Chondrocyte (in vitro differentiated cells): ENCODE measurements around the gene SH3PXD2A. TPM values are rescaled to one million over a fixed set of nuclear protein-coding genes. Genes with fewer than 3 reads are reported as not detected.

Experiments
- DNase-seq: peaks from one replicate; pipeline ENCODE4 v3.0.0; 2021; ENCODE audit warnings: mixed read lengths, low spot score
- H3K27ac Mint-ChIP-seq: one replicate; pipeline ENCODE4 v1.8.0; 2021; ENCODE audit warnings: mild to moderate bottlenecking, moderate library complexity, mixed read lengths; ENCODE audit not compliant: unreplicated experiment
- H3K27me3 Mint-ChIP-seq: 2 replicates; pipeline ENCODE4 v1.8.0; 2021; ENCODE audit warnings: low read depth, mixed read lengths
- H3K36me3 Mint-ChIP-seq: 2 replicates; pipeline ENCODE4 v1.8.0; 2021; ENCODE audit warnings: low read depth, mixed read lengths
- H3K4me1 Mint-ChIP-seq: 2 replicates; pipeline ENCODE4 v1.8.0; 2021; ENCODE audit warnings: low read depth, mild to moderate bottlenecking, mixed read lengths
- H3K4me3 Mint-ChIP-seq: one replicate; pipeline ENCODE4 v1.8.0; 2021; ENCODE audit warnings: mild to moderate bottlenecking, moderate library complexity, mixed read lengths; ENCODE audit not compliant: unreplicated experiment
- H3K9me3 Mint-ChIP-seq: 2 replicates; pipeline ENCODE4 v1.8.0; 2021; ENCODE audit warnings: low read depth, mixed read lengths
- CTCF ChIP-seq: fragments of 200-600 bp; sonication (generic); IDR thresholded peaks from 2 replicates; pipeline ENCODE4 v1.5.0; 2021; ENCODE audit warnings: antibody characterized with exemption, mild to moderate bottlenecking, moderate library complexity
- total RNA-seq: library from RNA; stranded (reverse); gene quantifications from 3 replicates; pipeline ENCODE4 v1.2.1, GENCODE V29; 2021

The SH3PXD2A gene
- total RNA-seq, 1 donor from 2014 or later, result 46.0 TPM

- H3K4me3 Mint-ChIP-seq, result no peak overlapping the region
- H3K36me3 Mint-ChIP-seq, result no peaks in the 10 kb centered on the region
- no peak overlapping the region for H3K27ac Mint-ChIP-seq
- H3K27me3 Mint-ChIP-seq, result no peaks in the 10 kb centered on the region
- no peak for DNase-seq
- TF ChIP-seq CTCF, result no peak
- peaks cover 19% of the 10 kb centered on the region for H3K4me1 Mint-ChIP-seq
- no peaks in the 10 kb centered on the region for H3K9me3 Mint-ChIP-seq
These were observed 183.0 kb downstream of the SH3PXD2A start for GRCh38 chr10:103672345-103672744.

DNA sequence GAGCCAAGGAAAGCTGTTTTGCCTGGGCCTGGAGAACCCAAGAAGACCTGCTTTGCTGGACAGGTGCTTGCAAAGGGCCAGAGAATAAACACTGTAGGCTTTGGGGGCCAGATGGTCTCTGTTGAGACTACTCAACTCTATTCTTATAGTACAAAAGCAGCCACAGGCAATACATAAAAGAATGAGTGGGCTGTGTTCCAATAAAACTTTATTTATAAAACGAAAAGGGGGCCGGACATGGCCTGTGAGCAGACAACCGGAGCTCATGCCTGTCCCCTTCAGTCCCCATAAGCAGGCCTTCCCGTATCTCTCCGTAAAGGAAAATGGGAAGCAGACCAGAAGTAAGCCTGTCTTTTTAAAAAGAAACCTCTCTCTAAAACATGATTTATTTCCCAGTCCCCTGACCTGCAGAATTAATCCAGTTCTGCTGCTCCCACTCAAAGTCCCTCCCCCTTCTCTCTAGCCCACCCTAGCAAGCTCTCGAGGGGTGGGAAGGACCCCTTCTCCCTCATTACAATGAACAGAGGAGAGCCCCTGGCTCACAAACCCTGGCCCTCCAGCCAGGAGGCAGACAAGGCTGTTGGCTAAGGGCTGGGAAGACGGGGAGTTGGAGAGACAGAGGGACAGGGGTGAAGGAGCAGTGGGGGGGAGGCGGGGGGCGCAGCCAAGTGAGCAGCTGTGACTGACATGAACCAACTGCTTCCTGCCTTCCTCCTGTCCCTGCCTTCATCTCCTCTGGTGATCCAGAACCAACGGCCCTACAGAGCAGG, 184.1 kb downstream of the SH3PXD2A start:
- no peaks in the 10 kb centered on the region for H3K27me3 Mint-ChIP-seq

DNA sequence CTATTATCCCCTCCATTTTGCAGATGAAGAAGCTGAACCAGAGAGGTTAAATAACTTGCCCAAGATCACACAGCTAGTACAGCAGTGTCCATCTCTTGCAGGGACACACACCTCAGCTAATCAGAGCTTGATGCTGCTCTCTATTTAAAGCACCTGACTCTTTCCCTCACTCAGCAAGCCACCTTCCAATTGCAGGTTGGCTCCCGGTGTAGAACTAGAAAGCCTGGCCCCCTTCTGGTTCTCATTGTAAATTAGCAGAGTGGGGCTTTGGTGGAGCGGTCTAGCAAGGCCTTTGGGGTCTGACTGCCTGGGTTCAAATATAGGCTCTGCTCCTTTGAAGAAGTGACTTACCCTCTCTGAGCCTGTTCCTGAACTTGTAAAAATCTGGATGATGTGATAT, 185.4 kb downstream of the SH3PXD2A start:
- Mint-ChIP-seq H3K27ac (no peak overlapping the region), H3K4me1 (peaks cover 17% of the 10 kb centered on the region)

More for the DNA sequence above, 184.1 kb downstream of the SH3PXD2A start:
- Mint-ChIP-seq H3K36me3 (no peaks in the 10 kb centered on the region), H3K4me1 (peaks cover 12% of the 10 kb centered on the region), H3K27ac (no peak overlapping the region), H3K4me3 (no peak overlapping the region), H3K9me3 (no peaks in the 10 kb centered on the region)
- DNase-seq, result no peak
- no peak for TF ChIP-seq CTCF

DNA sequence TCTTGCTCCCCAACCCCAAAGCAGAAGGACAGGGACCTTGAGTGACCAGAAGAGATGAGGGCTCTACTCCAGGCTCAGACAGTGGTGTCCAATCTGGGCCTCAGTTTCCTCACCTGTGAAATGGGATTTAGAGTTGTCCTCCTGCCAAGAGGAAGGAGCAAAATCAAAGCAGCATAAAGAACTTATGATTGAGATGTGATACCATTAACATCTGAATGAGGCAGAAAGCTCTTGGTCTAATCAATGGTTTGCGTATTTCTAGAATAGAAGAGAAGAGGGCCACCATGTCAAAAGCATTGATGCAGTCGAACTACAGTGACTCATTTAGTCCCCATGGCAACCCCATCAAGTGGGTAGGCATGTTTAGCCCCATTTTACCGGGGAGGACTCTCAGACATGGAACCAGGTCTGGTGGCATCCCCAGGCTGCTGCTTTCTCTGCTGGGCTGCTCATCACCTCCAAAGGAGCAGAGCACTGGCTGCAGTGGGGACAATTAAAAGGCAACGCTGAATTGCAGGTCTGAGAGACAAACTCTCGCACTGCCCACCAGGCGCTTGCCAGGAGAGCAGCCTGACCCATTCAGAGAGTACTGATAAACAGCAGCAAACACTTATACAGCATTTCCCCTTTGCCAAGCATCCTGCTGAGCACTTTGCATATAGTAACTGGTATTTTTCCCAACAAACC, 186.0 kb downstream of the SH3PXD2A start:
- no peaks in the 10 kb centered on the region for H3K9me3 Mint-ChIP-seq
- no peak for DNase-seq
- no peak overlapping the region for H3K4me3 Mint-ChIP-seq
- no peaks in the 10 kb centered on the region for H3K36me3 Mint-ChIP-seq
- H3K4me1 Mint-ChIP-seq, result peaks cover 17% of the 10 kb centered on the region
- no peak for TF ChIP-seq CTCF
- H3K27me3 Mint-ChIP-seq, result no peaks in the 10 kb centered on the region
- H3K27ac Mint-ChIP-seq, result no peak overlapping the region

More for the DNA sequence above, 185.4 kb downstream of the SH3PXD2A start:
- Mint-ChIP-seq H3K36me3 (no peaks in the 10 kb centered on the region), H3K9me3 (no peaks in the 10 kb centered on the region), H3K27me3 (no peaks in the 10 kb centered on the region), H3K4me3 (no peak overlapping the region)
- TF ChIP-seq CTCF, result no peak
- no peak for DNase-seq

DNA sequence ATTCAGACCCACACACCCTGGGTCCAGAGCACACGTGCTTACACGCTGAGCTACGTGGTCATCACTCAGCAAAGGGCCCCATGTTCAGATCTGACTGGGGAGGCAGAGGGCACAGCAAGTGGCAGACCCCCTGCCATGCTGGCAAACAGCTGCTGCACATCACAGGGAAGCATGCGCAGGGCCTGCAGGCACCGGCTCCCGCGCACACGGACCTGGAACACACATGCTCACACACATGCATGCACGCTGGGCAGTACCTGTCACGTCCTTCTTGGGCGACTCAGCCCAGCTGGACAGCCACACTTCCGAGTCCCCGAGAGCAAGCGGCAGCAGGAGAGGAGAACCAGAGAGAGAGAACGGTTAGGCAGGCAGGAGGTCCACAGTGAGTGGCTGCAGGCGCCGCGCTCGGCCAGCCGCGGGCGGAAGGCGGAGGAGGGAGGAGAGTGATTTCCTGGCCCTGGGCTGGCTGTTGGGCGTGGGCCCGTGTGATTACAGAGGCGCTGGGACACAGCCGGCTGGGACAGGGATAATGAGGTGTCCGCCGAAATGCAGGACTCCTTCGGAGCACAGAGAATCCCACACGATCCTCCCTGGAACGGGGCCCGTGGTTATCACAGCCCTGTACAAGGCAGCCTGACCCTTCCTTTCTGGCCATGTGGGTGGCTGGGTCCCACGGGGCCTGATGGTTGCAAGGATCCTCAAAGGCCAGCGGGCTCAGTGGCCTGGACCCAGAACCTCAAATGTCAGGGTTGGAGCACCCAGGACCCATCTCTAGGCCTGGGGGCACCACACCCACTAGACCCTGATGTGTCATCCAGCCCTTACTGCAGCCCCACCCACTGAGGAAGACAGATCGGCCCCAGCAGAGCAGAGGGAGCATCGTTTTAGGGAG, 186.8 kb downstream of the SH3PXD2A start:
- H3K4me1 Mint-ChIP-seq, result peaks cover 24% of the 10 kb centered on the region
- peak overlapping the region; percentile 63 for H3K4me3 Mint-ChIP-seq
- H3K9me3 Mint-ChIP-seq, result no peaks in the 10 kb centered on the region
- no peak for DNase-seq
- H3K36me3 Mint-ChIP-seq, result peaks cover 1% of the 10 kb centered on the region
- no peaks in the 10 kb centered on the region for H3K27me3 Mint-ChIP-seq
- TF ChIP-seq CTCF, result no peak
- no peak overlapping the region for H3K27ac Mint-ChIP-seq
